ENCODE results near the gene KRTAP10-2.
"Not testable (repeated sequence)": the region's sequence is repeated elsewhere in the genome, so short reads cannot be mapped to it uniquely, and the experiment has no call there.

KRTAP10-2 gene

DNA sequence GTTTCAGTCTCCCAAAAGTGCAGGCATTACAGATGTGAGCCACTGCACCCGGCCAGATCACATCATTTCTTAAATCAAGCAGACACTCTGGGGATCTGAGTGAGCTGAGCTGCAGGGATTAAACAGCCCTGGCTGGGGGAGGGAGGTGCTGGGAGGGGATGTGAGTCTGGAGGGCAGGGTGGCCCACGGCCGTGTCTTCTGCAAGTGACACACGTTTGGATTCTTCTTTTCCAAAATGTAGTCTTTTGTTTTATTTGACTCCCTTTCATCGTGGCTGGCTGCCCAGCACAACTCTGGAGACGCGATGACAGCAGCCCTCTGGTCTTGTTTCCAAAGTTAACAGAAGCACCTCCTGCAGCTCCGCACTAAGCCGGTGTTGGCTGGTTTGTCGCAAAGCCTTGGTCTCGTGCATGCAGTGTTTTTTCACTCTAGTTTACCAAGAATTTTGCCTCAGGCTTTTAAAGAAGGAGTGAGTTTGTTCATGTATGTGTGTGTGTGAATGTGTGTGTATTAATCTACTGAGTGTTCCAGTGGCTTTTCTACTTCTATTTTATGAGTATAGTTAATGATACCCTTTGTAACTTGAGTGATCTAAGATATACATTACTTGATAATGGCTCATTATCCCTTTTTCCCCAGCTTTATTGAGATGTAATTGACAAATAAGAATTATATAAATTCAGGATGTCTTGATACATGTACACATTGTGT lies 31.9 kb upstream of the KRTAP10-2 start:
- no peak overlapping the region for H3K4me3 ChIP-seq (ENCODE audit: low read depth, low read length)

DNA sequence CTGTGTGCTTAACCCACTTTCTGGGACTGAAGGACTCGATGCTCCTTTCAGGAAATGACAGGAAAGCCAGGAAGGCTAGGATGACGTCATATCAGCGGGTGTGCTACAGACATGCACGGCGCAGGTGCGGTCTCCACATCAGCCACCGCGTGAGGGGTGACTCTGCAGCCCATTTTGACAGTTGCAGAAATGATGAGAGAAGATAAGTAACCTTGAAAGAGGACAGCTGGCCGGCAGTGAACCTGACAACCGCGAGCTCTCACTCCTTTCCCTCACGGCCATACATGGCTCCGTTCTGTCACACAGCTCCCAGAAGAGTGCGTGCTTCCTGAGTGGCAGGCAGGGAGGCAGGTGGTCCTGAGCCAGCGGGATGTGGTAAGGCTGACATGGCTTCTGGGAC lies 30.8 kb upstream of the KRTAP10-2 start:
- no peak overlapping the region for H3K4me3 ChIP-seq (ENCODE audit: low read depth, low read length)

DNA sequence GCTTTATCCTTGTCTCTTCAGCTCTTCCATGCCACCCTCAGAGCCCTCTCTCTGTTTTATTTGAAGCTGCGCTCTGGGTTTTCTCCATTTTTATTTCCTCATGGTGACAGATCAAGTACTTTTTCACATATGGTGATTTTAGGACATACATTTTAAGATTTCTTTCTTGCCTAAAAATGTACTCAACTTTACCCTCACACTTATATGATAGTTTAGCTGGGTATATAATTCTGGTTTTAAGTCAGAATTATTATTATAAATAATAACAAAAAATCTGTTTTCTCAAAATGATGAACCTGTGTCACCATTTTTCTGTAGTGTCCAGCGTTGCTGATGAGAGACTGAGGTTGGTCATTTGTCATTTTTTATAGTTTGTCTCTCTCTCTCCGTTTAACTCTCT lies 29.9 kb upstream of the KRTAP10-2 start:
- H3K4me3 ChIP-seq (ENCODE audit: low read depth, low read length), result no peak overlapping the region

DNA sequence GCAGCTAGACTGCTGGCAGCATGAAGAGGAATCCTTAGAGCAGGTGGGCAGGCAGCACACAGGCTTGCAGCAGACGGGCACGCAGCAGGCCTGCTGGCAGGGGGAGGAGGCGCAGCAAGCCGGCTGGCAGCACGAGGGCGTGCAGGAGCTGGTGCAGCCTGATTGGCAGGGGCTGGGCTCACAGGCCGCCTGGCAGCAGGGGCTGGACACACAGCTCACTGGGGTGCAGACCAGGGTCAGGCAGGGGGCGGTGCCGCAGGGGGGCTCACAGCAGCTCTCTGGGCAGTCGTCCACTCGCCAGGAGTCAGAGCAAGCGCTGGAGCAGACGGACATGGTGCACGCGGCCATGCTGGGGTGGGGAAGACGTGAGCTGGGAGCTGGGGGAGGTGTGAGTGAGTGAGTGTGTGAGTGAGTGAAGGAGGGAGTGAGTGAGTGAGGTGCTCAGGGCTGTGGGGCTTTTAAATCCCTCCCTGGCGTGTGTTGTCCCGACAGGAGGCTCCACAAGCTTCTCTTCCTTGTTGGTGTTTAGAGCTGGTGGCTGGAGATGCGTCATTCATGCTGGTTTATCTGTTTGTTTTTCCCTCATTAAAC lies 29.0 kb upstream of the KRTAP10-2 start, which contains the start of gene KRTAP10-5:
KRTAP10-5 (minus strand) TSS at position 374 of the 591 bp plus-strand sequence; CDS start at position 348, 26 bp downstream.
- H3K4me3 ChIP-seq (ENCODE audit: low read depth, low read length), result not testable (repeated sequence)

DNA sequence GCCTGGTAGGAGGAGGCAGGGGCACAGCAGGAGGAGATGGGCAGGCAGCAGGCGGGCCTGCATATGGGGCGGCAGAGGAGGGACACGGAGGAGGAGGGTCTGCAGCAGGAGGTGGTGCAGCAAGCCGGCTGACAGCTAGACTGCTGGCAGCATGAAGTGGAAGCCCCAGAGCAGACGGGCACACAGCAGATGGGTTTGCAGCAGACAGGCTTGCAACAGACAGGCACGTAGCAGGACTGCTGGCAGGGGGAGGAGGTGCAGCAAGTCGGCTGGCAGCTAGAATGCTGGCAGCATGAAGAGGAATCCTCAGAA lies 28.5 kb upstream of the KRTAP10-2 start:
- no peak overlapping the region for H3K4me3 ChIP-seq (ENCODE audit: low read depth, low read length)

DNA sequence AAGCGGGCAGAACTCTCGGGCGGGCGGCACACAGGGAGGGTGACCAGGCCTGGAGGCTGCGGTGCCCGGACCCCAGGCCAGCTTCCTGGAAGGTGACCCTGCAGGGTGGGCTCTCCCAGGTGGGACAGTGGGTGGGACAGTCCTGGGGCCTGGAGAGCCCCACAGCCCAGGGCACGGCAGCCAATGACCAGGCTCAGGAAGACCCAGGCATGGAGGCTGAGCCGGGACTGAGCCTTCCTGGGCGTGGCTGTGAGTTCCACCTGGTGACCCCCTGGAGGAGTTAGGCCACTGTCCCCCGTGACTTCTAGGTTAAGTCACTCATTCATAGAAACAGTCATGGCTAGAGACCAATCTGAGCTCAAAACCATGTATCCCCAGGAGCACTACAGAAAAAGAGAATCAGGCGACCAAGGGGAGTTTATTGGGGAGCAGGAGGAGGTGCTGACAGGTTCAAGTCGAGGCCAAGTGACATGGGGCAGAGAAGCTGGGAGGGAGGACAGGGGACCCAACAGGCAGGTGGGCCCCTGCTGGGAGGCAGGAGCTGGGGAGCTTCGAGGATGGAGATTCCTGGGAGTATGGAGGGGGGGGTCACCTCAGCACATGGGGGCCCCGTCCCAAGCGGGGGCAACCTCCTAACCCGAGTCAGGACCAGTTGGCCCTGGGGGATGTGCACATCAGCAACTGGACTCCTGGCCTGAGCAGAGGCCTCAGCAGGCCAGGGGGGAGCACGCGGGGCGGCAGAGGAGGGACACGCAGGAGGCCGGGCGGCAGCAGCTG lies 27.9 kb upstream of the KRTAP10-2 start:
- H3K4me3 ChIP-seq (ENCODE audit: low read depth, low read length), result no peak overlapping the region

DNA sequence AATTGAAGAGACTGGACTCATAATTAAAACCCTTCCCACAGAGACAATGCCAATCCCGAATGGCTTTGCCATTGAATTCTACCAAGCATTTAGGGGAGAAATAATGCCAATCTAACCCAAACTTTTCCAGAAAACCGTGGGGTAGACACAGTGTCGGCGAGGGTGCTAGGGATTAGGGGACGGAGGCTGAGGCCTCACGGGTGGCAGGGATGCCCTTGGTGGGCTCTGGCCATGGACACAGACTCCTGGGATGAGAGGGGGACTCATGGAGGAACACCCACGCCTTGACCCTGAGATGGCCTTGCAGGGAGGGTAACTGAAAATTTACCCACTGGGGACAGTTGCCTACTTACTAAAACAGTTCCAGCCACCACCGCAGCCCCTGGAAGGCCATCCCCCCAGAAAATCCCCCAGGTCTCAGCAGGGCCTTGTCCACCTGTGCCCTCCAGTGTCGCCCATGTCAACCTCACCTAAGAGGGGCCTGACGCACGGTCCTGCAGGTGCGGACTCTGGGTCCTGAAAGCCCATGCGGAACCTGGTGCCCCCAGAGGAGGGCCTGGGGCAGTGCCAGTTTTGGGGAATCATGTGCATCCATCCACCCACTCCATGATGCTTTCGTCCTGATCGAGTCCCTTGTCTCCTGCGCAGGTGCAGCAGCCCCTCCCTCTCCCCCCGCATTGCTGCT lies 27.2 kb upstream of the KRTAP10-2 start:
- no peak overlapping the region for H3K4me3 ChIP-seq (ENCODE audit: low read depth, low read length)

DNA sequence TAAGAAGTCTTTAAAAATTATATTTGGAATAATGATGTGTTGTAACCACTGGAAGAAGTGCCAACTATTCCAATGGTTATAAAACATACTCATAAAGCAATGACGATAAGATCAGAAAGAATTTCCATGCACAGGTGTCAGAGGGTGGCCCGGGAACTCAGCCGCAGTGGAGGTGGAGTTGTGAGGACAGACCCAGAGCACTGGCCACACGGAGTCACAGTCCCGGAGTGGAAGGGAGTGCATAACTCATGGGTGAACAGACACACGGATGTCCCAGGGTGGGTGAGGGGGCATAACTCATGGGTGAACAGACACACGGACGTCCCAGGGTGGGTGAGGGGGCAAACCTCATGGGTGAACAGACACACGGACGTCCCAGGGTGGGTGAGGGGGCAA lies 24.7 kb upstream of the KRTAP10-2 start:
- no peak overlapping the region for H3K4me3 ChIP-seq (ENCODE audit: low read depth, low read length)

DNA sequence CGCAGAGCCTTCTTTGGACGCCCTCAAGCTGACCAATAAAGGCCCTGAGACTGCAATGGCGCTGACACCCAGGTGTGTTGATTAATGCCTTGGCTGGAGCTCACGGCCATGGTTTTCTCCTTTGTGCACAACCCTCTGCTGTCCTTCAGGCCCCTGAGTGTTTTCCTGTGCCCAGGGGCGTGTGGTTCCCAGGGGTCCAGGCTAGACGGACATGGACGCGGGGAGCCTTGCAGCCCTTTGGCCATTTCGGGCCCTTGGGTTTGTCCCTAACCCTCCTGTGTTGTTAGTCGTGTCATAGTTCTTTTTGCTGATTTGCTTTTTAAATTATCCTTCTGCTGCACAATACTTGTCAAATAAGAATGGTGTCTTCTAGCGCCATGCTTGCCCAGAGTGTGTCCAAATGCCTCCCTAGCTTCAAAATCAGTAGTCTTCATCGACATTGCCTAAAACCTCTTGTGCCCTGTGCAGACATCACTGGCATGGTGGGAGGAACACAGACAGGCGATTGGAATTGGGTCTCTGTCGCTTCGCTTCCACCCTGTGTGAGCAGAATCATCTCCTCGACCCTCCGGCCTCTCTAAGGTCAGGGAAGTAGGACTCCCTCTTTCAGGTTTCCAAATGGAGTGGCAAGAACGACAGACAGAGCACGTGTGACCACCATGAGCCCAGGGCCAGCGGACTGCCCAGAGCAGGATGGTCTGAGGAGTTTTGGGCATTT lies 24.2 kb upstream of the KRTAP10-2 start:
- H3K4me3 ChIP-seq (ENCODE audit: low read depth, low read length), result no peak overlapping the region

DNA sequence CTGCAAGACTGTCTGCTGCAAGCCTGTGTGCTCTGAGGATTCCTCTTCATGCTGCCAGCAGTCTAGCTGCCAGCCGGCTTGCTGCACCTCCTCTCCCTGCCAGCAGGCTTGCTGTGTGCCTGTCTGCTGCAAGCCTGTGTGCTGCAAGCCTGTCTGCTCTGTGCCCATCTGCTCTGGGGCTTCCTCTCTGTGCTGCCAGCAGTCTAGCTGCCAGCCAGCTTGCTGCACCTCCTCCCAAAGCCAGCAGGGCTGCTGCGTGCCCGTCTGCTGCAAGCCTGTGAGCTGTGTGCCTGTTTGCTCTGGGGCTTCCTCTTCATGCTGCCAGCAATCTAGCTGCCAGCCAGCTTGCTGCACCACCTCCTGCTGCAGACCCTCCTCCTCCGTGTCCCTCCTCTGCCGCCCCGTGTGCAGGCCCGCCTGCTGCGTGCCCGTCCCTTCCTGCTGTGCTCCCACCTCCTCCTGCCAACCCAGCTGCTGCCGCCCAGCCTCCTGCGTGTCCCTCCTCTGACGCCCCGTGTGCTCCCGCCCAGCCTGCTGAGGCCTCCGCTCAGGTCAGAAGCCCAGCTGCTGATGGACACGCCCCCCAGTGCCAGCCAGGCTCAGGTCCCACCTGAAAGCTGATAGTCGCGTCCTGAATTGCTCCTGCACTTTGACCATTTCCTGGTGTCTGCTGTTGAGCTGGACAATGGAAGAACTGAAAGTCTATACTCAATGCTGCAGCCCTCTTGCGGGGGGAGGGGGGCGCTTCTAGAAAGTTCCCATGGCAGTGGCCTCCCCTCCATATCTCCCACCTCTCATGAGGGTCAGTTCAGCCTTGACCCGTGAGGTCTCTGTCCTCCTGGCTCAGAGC lies 23.4 kb upstream of the KRTAP10-2 start:
- no peak overlapping the region for H3K4me3 ChIP-seq (ENCODE audit: low read depth, low read length)

DNA sequence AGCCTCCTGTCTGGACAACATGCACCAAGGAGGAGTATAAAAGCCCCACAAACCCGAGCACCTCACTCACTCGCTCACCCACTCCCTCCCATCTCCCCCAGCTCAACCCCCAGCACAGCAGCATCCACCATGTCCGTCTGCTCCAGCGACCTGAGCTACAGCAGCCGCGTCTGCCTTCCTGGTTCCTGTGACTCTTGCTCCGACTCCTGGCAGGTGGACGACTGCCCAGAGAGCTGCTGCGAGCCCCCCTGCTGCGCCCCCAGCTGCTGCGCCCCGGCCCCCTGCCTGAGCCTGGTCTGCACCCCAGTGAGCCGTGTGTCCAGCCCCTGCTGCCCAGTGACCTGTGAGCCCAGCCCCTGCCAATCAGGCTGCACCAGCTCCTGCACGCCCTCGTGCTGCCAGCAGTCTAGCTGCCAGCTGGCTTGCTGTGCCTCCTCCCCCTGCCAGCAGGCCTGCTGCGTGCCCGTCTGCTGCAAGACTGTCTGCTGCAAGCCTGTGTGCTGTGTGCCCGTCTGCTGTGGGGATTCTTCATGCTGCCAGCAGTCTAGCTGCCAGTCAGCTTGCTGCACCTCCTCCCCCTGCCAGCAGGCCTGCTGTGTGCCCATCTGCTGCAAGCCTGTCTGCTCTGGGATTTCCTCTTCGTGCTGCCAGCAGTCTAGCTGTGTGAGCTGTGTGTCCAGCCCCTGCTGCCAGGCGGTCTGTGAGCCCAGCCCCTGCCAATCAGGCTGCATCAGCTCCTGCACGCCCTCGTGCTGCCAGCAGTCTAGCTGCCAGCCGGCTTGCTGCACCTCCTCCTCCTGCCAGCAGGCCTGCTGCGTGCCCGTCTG lies 22.5 kb upstream of the KRTAP10-2 start, which contains the start of gene KRTAP10-4:
KRTAP10-4 (plus strand) TSS at position 100 of the 827 bp plus-strand sequence; CDS start at position 130, 30 bp downstream.
- H3K4me3 ChIP-seq (ENCODE audit: low read depth, low read length), result not testable (repeated sequence)

DNA sequence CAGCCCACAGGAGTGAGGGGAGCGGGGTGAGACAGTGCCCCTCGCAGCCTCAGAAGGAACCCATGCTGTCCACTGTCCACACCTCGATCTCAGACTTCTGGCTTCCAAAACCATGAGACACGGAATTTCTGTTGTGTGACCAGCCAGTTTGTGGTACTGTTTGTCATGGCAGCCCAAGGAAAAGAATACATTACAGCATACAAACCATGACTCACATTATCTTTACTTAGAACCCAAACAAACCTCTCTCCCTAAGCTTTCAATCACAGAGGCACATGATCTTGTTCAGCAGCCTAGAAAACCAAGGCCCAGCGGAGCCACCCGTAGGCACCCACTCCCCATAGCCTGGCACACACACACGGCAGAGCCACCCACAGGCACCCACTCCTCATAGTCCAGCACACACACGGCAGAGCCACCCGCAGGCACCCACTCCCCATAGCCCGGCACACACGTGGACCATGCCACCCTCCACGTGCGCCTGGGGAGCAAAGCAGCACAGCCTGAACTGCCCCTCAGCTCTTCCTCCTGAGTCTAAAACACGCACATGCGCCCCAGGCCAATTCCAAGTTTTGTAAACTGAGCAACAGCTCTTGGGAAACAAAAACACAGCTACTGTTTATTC lies 21.8 kb upstream of the KRTAP10-2 start:
- no peak overlapping the region for H3K4me3 ChIP-seq (ENCODE audit: low read depth, low read length)

DNA sequence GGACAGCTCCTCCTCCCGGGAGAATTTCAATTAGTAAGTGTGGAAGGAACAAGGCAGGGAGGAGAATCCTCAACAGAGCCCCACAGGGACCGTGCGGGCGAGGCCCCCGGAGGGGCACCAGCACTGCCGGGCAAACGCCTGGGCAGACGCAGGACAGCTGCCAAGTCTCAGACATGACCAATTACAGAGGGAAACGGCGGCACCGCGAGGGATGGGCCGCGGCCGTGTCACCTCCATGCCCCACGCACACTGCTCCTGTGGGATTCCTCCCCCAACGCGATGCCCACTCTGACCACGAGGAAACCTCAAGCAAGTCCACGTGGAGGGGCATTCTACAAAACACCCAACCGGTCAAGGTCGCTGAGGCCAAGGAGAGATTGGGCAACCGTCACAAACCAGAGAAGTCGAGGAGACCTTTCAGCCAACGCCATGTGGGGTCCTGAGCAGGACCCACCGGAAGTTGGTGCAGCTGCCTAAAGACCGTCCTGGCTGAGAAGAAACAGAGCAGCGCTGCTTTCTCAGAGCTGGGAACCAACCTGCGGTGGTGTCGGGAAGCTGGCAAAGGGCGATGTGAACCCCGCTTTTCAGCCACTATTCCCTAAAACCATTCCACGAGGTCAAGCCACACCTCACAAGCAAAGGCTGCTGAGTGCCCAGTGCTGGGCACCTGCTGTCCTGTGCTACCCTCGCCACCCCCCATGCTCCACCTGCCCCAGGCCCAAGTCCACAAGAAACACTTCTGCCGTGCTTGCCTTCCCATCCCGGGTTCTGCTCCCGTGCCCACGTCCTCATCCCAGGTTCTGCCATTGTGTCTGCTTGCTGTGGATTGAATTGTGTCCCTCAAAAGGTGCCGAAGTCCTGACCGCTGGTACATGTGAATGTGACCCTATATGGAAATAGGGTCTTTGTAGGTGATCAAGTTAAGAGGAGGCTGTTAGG lies 20.8 kb upstream of the KRTAP10-2 start:
- H3K4me3 ChIP-seq (ENCODE audit: low read depth, low read length), result no peak overlapping the region

DNA sequence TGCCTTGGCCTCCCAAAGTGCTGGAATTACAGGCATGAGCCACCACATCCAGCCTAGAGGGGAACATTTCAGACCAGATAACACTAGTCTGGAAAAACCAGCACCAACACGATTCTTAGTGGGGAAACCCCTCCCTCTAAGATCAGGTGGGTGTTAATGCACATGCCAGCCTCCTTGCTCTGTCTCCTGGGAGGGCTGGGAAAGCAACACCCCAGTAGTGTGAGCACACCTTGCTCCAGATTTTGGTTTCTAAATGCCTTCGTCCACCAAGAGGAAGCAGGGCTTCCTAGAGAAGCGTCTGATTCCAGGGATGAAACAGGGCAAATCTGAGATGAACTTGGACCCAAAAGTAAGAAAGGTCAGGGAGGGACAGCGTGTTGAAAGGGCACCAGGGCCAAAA lies 20.0 kb upstream of the KRTAP10-2 start:
- no peak overlapping the region for H3K4me3 ChIP-seq (ENCODE audit: low read depth, low read length)

DNA sequence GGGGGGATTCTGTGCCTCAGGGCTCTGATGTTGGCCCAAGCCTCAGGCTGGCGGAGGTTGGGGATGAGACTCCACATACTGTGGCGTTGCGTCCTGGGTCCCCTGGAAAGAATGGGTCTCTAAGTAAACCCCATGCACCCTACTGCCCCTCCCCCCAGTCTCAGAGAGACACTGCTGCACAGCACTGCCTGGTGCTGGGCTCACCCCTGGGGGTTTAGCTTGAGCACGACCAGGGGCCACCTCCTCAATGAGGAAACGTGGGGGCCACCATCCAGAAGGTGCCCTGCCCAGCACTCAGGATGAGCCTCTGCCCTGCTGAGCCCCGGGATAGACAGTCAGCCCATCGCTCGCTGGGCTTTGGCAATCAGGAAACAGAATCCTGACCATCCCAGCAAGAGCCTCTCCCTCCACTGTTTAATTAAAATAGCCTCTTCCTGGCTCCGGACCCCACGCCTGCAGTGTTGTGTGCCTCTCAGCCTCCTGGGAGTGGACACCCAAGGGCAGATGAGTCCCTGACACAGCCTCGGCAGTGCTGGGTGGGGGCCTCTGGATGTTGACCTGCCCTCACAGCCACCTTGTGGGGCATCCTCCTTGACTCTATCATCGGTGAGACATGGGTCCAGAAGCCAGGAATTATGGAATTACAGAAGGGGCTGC lies 18.7 kb upstream of the KRTAP10-2 start:
- no peak overlapping the region for H3K4me3 ChIP-seq (ENCODE audit: low read depth, low read length)

DNA sequence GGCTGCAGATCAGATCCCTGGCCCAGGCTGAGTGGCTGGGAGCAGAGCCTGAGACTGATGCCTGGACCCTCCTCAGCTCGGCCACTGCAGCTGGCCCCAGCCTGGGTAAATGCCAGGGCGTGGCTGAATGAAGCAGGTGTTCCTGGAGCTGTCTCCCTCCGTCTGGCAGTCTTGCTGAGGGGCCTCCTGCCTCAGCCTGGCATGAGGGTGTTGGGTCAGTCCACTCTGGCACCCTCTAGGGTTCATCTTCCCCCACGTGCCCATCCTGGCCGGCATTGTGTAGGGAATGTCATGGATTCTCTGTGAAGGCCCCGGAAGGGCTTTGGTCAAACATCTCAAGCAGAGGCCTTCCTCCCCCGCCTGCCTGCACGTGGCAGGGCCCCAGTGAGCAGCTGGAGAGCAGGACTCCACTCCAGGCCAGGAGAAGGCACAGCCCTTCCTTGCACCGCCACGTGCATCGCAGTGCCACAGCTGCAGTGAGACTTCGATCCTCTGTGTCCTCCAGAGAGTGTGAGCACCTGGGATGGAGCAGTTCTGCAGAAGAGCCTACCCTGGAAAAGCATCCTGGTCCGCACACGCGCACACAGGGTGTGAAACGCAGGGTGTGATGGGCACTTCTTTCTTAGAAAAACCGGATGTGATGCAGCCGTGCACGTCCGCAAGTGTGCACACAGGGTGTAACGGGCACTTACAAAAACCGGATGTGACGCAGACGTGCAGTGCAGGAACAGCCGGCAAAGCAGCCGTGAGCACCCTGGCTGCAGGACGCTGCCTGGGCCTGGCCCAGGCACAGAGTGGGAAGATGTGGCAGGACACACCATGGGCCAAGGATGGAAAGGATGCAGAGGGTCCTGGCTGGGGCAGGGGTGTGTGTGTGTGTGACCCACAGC lies 17.6 kb upstream of the KRTAP10-2 start:
- H3K4me3 ChIP-seq (ENCODE audit: low read depth, low read length), result no peak overlapping the region

Data from iPS-11a (cell line).